GM18909 (cell line): ENCODE results near the gene DPP3.
"Not testable (repeated sequence)": the region's sequence is repeated elsewhere in the genome, so short reads cannot be mapped to it uniquely, and the experiment has no call there.

ENCODE experiments used
- ATAC-seq: cut with Tn5 transposase; IDR thresholded peaks from one replicate; pipeline ENCODE4 v1.9.1; 2021; ENCODE audit warnings: mild to moderate bottlenecking; ENCODE audit not compliant: unreplicated experiment, poor library complexity

Gene DPP3

DNA sequence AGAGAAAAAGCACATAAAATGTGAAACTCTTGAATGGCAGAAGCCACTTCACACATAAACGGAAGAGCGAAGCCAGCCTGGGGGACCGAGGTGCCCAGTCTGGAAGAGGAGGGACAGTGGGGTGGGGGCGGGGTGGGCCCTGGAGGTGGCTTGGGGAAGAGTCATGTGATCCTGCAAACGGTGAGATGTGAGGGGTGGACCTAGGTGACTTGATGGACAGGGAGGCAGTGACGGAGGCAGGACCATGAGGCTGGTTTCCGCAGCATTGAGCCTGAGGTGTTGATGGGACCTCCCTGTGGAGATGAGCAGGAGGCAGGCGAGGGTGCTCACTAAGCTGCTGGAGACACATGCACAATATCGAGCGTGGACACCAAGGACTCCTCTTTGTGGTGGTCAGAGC is 48.8 kb downstream of the DPP3 start:
- no peak for ATAC-seq

GRCh38 chr11:66529655-66530054 is 49.4 kb downstream of the DPP3 start:
- no peak for ATAC-seq

DNA sequence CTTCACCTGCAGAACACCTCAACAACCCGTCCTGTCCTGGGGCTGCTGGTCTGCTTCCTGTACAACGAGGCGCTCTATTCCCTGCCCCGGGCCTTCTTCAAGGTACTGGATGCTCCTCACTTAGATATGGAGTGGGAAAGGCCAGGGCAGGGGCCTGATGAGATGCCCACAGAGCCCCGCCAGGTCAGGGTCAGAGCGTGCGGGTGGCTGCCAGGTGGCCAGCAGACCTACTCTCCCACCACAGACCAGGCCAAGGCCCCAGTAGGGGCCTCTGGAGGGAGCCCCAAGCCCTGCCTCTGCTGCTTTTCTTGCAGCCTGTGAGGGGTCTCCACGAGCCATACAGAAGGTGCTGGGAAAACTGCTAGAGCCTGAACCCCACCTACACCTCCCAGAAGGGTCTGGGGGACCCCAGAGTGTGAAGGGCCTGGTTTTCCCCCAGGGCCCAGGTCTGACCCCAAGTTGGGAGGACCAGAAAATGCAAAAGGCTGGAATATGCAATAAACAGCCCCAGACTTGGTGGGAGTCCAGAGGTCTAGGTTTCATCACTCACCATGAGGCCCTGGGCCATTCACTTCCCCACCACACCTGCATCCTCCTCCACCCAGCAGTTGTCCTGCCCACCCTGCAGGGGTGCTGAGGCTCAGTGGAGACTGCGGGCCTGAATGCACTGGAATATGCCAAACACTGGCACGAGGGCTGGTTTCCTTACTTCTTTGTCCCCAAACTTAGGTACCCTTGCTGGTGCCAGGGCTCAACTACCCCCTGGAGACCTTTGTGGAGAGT is 50.9 kb downstream of the DPP3 start:
- no peak for ATAC-seq

- no peak for ATAC-seq
Observed at GRCh38 chr11:66531841-66532240, 51.6 kb downstream of the DPP3 start.

- no peak for ATAC-seq
Observed at GRCh38 chr11:66532784-66533183, 52.5 kb downstream of the DPP3 start.

DNA sequence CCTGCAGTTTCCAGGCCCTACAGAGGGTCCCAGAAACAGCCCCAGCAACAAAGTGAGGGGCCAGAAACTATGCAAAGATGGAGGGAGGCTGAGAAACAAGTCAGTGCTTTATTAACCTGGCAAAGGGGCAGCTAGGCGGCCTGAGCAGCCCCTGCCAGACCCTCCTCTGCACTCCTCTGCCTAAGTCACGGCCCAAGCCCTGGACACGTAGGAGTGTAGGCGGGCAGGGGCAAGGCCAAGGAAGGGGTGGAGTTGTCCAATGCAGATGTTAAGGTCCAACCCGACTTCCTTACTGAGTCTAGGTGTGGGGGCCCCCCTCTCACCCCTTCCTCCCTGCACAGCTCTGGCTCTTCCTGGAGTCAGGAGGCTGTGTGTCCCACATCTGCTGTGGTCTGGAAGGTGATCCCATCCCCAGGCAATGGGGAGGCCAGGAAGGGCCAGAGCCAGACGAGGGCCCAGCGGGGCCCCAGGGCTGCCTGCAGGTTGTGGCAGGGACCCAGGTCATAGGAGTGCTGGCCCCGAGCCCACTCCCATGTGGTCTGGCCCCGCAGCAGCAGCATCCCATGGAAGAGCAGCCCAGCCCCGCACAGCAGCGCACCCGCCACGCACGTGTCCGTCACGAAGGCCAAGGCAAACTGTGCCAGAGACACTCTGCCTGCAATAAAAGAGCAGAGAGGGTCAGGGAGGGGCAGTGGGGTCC is 59.1 kb downstream of the DPP3 start:
- ATAC-seq: no peak

DNA sequence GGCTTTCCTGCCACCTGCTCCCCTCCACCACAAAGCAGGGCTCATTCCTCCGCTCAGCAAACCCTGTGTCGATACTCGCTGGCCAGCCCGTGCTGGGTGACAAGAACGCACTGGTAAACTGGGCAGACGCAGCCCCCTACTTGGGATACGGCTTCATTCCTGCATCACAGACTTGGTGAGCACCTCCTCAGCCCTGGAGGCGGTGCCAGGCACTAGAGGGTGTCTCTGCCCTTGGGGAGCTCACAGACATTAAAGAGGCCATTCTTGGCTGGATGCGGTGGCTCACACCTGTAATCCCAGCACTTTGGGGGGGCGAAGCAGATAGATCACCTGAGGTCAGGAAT is 59.6 kb downstream of the DPP3 start:
- no peak for ATAC-seq

GRCh38 chr11:66540598-66540997 is 60.4 kb downstream of the DPP3 start:
- ATAC-seq: not testable (repeated sequence)

- no peak for ATAC-seq
Observed at GRCh38 chr11:66541892-66542291, 61.7 kb downstream of the DPP3 start.

- ATAC-seq: no peak
Observed at GRCh38 chr11:66542362-66542761, 62.1 kb downstream of the DPP3 start.

- ATAC-seq: peak; percentile 36
Observed at GRCh38 chr11:66543263-66544107, 63.3 kb downstream of the DPP3 start.

DNA sequence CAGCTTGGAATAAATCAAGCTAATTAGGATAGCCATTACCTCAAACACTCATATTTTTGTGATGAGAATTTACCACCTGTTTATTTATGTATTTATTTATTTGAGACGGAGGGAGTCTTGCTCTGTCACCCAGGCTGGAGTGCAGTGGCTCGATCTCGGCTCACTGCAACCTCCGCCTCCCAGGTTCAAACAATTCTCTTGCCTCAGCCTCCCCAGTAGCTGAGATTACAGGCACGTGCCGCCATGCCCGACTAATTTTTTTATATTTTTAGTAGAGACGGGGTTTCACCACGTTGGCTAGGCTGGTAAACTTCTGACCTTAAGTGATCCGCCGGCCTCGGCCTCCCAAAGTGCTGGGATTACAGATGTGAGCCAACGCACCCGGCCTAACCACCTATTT is 64.7 kb downstream of the DPP3 start:
- not testable (repeated sequence) for ATAC-seq

- ATAC-seq: peak; percentile 80
Observed at GRCh38 chr11:66545701-66546367, 65.6 kb downstream of the DPP3 start, which contains the start of gene ZDHHC24. ZDHHC24 (minus strand) TSS chr11:66546048; CDS start chr11:66546003, 45 bp downstream.

- ATAC-seq: no peak
Observed at GRCh38 chr11:66546368-66546965, 66.2 kb downstream of the DPP3 start, which contains the start of gene ACTN3. ACTN3 (plus strand) TSS chr11:66546903; CDS start chr11:66546938, 35 bp downstream.

- no peak for ATAC-seq
Observed at GRCh38 chr11:66546966-66547661, 66.9 kb downstream of the DPP3 start.

DNA sequence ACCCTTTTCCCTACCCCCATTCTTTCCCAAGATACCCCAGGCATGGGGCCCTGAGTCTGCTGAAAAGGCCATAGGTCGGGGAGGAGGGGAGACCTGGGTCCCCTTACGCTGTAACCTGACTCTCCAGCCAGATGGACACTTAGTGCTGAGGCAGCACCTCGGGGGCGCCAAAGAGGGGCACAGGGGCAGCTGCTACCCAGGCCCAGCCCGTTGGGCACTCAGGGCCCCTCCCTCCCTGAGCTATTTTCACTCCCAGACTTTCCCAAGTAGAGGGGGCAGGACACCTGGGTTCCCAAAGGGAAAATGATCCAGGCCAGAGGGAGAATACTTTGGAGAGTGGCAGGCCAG is 67.4 kb downstream of the DPP3 start:
- no peak for ATAC-seq

- ATAC-seq: no peak
Observed at GRCh38 chr11:66548041-66548440, 67.8 kb downstream of the DPP3 start.

GRCh38 chr11:66548774-66549630 is 68.8 kb downstream of the DPP3 start:
- no peak for ATAC-seq
